LoVo (cell line): ENCODE data around the gene B9D1.

ENCODE experiments used
- DNase-seq: peaks from one replicate; pipeline ENCODE4 v3.0.0-alpha.2; 2016; ENCODE audit warnings: low spot score

The B9D1 gene, protein sequence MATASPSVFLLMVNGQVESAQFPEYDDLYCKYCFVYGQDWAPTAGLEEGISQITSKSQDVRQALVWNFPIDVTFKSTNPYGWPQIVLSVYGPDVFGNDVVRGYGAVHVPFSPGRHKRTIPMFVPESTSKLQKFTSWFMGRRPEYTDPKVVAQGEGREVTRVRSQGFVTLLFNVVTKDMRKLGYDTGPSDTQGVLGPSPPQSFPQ

GRCh38 chr17:19362277-19363113, at the start of gene B9D1:
Gene B9D1 (minus strand): TSS chr17:19362723. CDS start chr17:19362569, 154 bp downstream.
- DNase-seq: peak; percentile 95

- no peak for DNase-seq
Observed at GRCh38 chr17:19411631-19412030, 49.1 kb upstream of the B9D1 start.

DNA sequence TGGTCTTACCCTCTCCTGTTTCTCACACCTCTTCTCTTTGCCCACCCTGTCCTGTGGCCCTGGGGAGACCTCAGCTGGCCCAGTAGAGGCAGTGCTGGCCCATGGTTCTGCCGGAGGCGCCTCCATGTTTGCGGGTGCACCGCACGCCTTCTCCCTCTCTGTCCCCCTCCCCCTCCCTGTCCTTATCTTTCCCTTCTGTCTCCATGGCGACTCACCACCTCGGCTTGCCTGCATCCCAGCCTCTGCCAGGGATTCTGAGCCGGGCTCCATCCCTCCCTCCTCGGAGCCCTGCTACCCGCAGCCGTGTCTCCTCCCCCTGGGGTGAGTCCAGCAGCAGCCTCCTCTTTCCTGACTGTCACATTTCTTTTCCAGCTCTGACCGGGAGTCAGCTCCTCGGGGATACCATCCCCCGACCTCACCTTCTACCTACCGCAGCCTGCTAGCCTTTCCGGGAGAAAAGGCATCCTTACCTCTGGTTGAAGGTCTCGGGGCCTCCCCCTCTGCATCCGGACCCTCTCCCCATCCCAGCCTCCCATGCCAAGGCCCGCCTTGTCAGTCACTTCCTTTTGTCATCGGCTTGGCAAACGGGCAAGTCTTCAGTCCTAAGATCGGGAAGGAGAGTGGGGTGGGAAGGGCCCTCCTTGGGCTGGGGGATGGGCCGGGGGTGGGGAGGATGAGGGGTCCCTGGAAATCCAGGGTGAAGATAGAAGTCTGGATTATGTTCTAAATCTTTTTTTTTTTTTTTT, 48.5 kb upstream of the B9D1 start, which contains the start of gene RNF112:
Gene RNF112, plus strand, starts transcription at position 358 of the 746 bp plus-strand sequence. Its CDS starts 177 bp downstream, at position 535.
- DNase-seq: no peak

DNA sequence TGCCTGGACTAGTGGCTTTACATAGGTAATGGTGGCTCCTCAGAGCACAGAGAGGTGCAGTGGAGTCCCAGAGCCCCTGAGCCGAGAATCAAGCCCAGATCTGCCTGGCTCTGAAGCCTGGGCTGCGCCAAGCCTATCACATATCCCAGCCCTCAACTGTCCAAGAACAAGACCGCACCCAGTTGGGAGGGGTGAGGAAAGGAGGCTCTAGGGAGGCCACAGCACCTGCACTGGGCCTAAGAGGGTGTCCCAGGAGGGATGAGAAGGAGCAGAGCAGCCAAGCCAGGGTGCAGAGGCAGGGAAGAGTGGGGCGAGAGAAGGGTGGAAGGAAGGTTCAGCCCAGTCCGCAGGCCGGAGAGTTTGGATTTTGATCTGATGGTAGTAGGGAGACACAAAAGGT, 47.6 kb upstream of the B9D1 start:
- DNase-seq: no peak

DNA sequence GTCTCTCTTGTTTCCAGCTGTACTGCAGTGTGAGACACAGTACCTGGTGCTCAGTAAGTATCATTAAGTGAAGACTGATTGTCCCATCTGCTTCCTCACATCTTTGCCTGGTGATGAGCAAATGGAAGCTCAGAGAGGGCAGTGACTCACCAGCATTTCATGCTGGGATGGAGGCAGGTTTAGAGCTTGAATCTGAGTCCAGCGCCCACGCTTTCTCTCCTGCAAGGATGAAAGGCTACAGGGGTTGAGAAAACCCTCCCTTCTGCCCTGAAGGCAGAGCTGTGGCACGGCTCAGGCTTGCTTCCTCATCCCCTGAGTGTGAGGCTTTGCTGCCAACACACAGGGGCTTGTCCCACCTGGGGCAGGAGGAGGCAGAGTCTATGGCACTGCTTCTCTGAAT, 47.0 kb upstream of the B9D1 start:
- DNase-seq: no peak

GRCh38 chr17:19409066-19409465, 46.5 kb upstream of the B9D1 start:
- no peak for DNase-seq

DNA sequence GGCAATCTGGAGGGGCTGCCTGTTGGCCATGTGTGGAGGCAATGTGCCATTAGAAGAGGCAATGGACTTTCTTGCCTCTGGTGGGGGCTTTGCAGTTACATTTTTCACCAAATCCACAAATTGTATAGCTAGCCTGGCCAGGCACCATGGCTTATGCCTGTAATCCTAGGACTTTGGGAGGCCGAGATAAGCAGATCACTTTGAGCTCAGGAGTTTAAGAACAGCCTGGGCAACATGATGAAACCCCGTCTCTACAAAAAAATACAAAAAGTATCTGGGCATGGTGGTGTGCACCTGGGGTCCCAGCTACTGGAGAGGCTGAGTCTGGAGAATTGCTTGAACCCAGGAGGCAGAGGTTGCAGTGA, 45.8 kb upstream of the B9D1 start:
- no peak for DNase-seq

- no peak for DNase-seq
Observed at GRCh38 chr17:19407601-19408345, 45.2 kb upstream of the B9D1 start.

GRCh38 chr17:19405114-19405513, 42.6 kb upstream of the B9D1 start:
- no peak for DNase-seq

GRCh38 chr17:19404264-19404663, 41.7 kb upstream of the B9D1 start:
- no peak for DNase-seq

GRCh38 chr17:19403021-19403420, 40.5 kb upstream of the B9D1 start:
- DNase-seq: no peak

DNA sequence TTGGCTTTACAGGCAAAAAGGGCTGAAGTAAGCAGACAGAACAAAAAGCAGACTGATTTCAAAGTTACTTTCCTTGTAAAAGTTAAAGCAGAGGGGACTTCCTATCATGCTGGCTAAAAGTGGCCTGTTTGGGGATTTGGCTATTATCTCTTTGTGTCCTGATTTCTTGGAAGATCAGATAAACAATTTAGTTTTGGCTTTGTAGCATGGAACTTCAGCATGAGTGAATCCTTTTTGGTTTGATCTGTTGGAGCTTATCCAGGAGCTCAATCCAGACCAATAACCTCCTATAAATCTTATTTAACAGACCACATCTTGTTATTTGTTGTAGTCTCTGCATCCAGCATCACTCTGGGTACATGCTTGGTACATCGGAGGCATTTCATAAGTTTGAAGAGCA, 39.6 kb upstream of the B9D1 start:
- DNase-seq: no peak

- no peak for DNase-seq
Observed at GRCh38 chr17:19401321-19402010, 38.9 kb upstream of the B9D1 start.

GRCh38 chr17:19399750-19400450, 37.4 kb upstream of the B9D1 start:
- DNase-seq: no peak

DNA sequence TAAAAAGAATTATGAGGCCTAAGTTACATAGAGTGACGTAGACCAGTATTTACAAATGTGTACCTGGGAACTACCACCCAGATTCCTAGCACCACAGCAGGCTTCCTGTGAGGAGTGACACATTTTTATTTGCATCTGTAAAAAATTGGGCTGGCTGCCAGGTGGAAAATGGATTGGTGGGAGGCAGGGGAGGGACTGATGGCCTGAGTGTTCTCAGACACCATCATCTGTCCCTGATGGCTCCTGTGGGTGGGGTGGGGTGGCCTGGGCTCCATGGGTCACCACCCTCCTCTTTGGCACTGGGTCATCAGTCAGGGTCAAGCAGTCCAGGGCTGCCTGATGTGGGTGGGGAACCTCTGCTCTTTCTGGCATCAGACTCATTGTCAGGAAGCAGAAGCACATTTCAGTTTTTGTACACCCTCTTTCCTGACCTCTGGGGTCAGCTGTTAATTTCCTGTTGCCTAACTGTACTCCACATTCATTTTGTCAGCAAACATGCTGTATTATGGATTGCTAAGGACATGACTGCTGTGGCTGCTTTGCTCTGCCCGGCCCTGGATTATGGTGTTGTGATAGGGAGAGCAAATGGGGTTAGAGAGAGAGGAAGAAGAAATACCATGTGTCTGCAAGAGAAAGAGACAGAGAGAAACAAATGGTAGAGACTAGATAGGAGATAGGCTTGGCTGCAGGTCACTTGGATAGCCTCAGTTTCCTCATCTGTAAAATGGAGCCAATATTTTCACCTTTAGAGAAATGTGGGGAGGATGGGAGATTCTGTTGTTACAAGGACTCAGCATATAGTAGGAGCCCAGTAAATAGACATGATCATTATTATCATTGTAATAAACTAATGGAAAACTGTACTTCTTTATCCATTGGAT, 36.0 kb upstream of the B9D1 start:
- DNase-seq: peak; percentile 83

DNA sequence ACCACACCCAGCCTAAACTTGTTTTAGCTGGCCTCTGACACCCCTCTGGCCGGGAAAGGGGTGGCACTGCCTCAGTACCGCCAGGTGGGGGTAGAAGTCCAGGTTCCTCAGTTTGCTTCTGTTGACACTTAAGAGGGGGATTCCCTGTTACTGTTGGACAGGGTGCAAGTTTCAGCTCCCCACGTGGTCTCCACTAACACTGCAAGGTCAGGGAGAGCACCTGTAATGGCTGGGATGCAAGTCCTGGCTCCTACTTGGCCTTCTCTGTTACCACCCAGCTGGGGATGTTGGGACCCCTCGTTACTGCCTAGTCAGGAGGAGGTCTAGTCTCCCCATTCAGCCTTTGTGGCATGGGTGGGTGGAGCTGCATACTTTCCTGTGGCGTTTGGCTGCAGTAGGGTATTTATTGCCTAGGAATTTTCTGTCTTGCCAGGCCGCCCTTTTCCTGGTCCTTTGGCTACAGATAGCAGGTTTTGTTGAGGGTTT, 35.1 kb upstream of the B9D1 start:
- DNase-seq: peak; percentile 70

DNA sequence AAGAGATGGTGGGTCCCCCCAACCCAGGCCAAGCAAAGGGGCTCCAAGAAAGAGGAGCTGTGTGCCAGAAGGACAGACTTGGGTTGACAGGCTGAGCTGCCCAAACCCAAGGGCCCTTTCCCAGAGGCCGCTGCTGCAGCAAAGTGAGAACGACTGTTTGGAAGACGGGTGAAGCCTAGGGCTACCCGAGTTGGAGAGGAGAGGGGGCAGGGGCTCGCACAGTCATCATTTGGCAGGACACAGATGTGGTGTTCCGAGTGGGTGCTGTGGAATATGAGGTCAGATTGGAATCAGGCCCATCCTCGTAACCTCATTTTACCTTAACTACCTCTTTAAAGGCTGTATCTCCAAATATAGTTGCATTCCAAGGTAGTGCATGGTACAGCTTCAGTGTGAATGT, 29.8 kb upstream of the B9D1 start:
- DNase-seq: no peak

- DNase-seq: no peak
Observed at GRCh38 chr17:19391432-19391831, 28.9 kb upstream of the B9D1 start.

DNA sequence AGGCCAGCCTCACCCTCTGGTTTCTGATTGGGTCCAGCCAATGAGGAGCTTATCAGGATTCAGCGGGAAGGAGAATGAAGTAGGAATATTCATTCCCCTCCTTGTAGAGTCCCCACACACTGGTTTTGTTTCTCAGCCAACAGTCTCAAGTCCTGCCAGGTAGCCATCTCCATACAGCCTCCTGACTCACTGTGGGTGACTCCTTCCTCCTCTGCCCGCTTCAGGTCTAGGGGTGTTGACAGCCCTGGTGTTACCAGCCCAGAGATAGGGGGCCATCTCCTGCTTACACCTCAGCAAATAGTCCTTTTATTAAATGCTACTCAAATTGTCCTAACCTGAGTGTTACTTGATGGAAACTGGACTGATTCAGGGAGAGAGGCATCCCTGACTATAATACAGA, 28.4 kb upstream of the B9D1 start:
- DNase-seq: no peak
